Activated CD4-positive, alpha-beta T cell treated with anti-CD3 and anti-CD28 coated beads, Interleukin-2, amount 10 ng/mL, durations not matched to agents 24 days and 14 days (primary cell): ENCODE measurements around the gene TTLL5. TPM values are rescaled to one million over a fixed set of nuclear protein-coding genes. Genes with fewer than 3 reads are reported as not detected.

Experiments
- DNase-seq: peaks from one replicate; pipeline ENCODE4 v3.0.0; 2022
- H3K27ac Mint-ChIP-seq: one replicate; pipeline ENCODE4 v1.8.0; 2022; ENCODE audit warnings: mild to moderate bottlenecking, mixed read lengths
- H3K27me3 Mint-ChIP-seq: one replicate; pipeline ENCODE4 v1.8.0; 2022; ENCODE audit warnings: mixed read lengths
- H3K36me3 Mint-ChIP-seq: one replicate; pipeline ENCODE4 v1.8.0; 2022; ENCODE audit warnings: low read depth, mild to moderate bottlenecking, mixed read lengths
- H3K4me1 Mint-ChIP-seq: one replicate; pipeline ENCODE4 v1.8.0; 2021; ENCODE audit warnings: mixed read lengths
- H3K4me3 Mint-ChIP-seq: one replicate; pipeline ENCODE4 v1.8.0; 2022; ENCODE audit warnings: mild to moderate bottlenecking, moderate library complexity, mixed read lengths
- H3K9me3 Mint-ChIP-seq: one replicate; pipeline ENCODE4 v1.8.0; 2021; ENCODE audit warnings: mixed read lengths
- intact Hi-C: fragments of 100-400 bp; cut with micrococcal nuclease; formaldehyde crosslinking; loops from one replicate; pipeline ENCODE4 v1.15.1; 2023
- total RNA-seq: library from RNA; stranded (reverse); gene quantifications from 2 replicates; pipeline ENCODE4 v1.2.3, GENCODE V29; 2022

The TTLL5 gene
- total RNA-seq, 1 donor from 2014 or later = 35.5 TPM

- DNase-seq = no peak
- no peak overlapping the region for H3K4me3 Mint-ChIP-seq
- H3K27me3 Mint-ChIP-seq = no peaks in the 10 kb centered on the region
- H3K4me1 Mint-ChIP-seq = no peaks in the 10 kb centered on the region
- intact Hi-C loops = no loop called here
- H3K9me3 Mint-ChIP-seq = peaks cover 3% of the 10 kb centered on the region
- peaks cover 2% of the 10 kb centered on the region for H3K36me3 Mint-ChIP-seq
- H3K27ac Mint-ChIP-seq = no peak overlapping the region
Measured at GRCh38 chr14:75952489-75952888, 291.4 kb downstream of the TTLL5 start.

GRCh38 chr14:75959031-75959430, 298.0 kb downstream of the TTLL5 start:
- H3K4me3 Mint-ChIP-seq = no peak overlapping the region
- H3K36me3 Mint-ChIP-seq = no peaks in the 10 kb centered on the region
- no peak overlapping the region for H3K27ac Mint-ChIP-seq
- no peaks in the 10 kb centered on the region for H3K27me3 Mint-ChIP-seq
- no peaks in the 10 kb centered on the region for H3K4me1 Mint-ChIP-seq
- no peak for DNase-seq
- no peaks in the 10 kb centered on the region for H3K9me3 Mint-ChIP-seq
- intact Hi-C loops = no loop called here

- H3K4me1 Mint-ChIP-seq = no peaks in the 10 kb centered on the region
- no peaks in the 10 kb centered on the region for H3K27me3 Mint-ChIP-seq
- H3K9me3 Mint-ChIP-seq = no peaks in the 10 kb centered on the region
- DNase-seq = no peak
- H3K4me3 Mint-ChIP-seq = no peak overlapping the region
- no peak overlapping the region for H3K27ac Mint-ChIP-seq
- no peaks in the 10 kb centered on the region for H3K36me3 Mint-ChIP-seq
- intact Hi-C loops = no loop called here
Measured at GRCh38 chr14:75960231-75960630, 299.2 kb downstream of the TTLL5 start.

- H3K4me1 Mint-ChIP-seq = no peaks in the 10 kb centered on the region
- intact Hi-C loops = no loop called here
- no peak overlapping the region for H3K27ac Mint-ChIP-seq
- H3K27me3 Mint-ChIP-seq = no peaks in the 10 kb centered on the region
- H3K9me3 Mint-ChIP-seq = no peaks in the 10 kb centered on the region
- H3K36me3 Mint-ChIP-seq = no peaks in the 10 kb centered on the region
- H3K4me3 Mint-ChIP-seq = no peak overlapping the region
- no peak for DNase-seq
Measured at GRCh38 chr14:75961662-75962061, 300.6 kb downstream of the TTLL5 start.

GRCh38 chr14:75967866-75968265, 306.8 kb downstream of the TTLL5 start:
- Mint-ChIP-seq H3K4me3 (no peak overlapping the region), H3K27ac (no peak overlapping the region), H3K27me3 (no peaks in the 10 kb centered on the region), H3K4me1 (no peaks in the 10 kb centered on the region), H3K36me3 (no peaks in the 10 kb centered on the region), H3K9me3 (no peaks in the 10 kb centered on the region)
- intact Hi-C loops = no loop called here
- no peak for DNase-seq

GRCh38 chr14:75968456-75968855, 307.4 kb downstream of the TTLL5 start:
- no peaks in the 10 kb centered on the region for H3K4me1 Mint-ChIP-seq
- DNase-seq = no peak
- H3K27ac Mint-ChIP-seq = no peak overlapping the region
- no peaks in the 10 kb centered on the region for H3K9me3 Mint-ChIP-seq
- no peaks in the 10 kb centered on the region for H3K27me3 Mint-ChIP-seq
- intact Hi-C loops = no loop called here
- no peak overlapping the region for H3K4me3 Mint-ChIP-seq
- no peaks in the 10 kb centered on the region for H3K36me3 Mint-ChIP-seq

- intact Hi-C loops = no loop called here
- Mint-ChIP-seq H3K9me3 (no peaks in the 10 kb centered on the region), H3K27ac (no peak overlapping the region), H3K27me3 (no peaks in the 10 kb centered on the region), H3K4me3 (no peak overlapping the region), H3K36me3 (no peaks in the 10 kb centered on the region), H3K4me1 (no peaks in the 10 kb centered on the region)
- DNase-seq = no peak
Measured at GRCh38 chr14:75969126-75969525, 308.1 kb downstream of the TTLL5 start.

GRCh38 chr14:75969891-75970290, 308.8 kb downstream of the TTLL5 start:
- no peak overlapping the region for H3K27ac Mint-ChIP-seq
- no peaks in the 10 kb centered on the region for H3K27me3 Mint-ChIP-seq
- intact Hi-C loops = no loop called here
- H3K9me3 Mint-ChIP-seq = no peaks in the 10 kb centered on the region
- DNase-seq = no peak
- no peak overlapping the region for H3K4me3 Mint-ChIP-seq
- H3K36me3 Mint-ChIP-seq = no peaks in the 10 kb centered on the region
- H3K4me1 Mint-ChIP-seq = no peaks in the 10 kb centered on the region

GRCh38 chr14:75970989-75971388, 309.9 kb downstream of the TTLL5 start:
- Mint-ChIP-seq H3K9me3 (no peaks in the 10 kb centered on the region), H3K36me3 (no peaks in the 10 kb centered on the region), H3K27ac (no peak overlapping the region), H3K4me3 (no peak overlapping the region), H3K27me3 (no peaks in the 10 kb centered on the region), H3K4me1 (no peaks in the 10 kb centered on the region)
- intact Hi-C loops = no loop called here
- no peak for DNase-seq

- DNase-seq = no peak
- Mint-ChIP-seq H3K36me3 (no peaks in the 10 kb centered on the region), H3K27ac (no peak overlapping the region), H3K9me3 (no peaks in the 10 kb centered on the region), H3K4me3 (no peak overlapping the region), H3K27me3 (no peaks in the 10 kb centered on the region), H3K4me1 (no peaks in the 10 kb centered on the region)
- intact Hi-C loops = no loop called here
Measured at GRCh38 chr14:75971509-75971908, 310.5 kb downstream of the TTLL5 start.

GRCh38 chr14:75972801-75973421, 311.9 kb downstream of the TTLL5 start:
- Mint-ChIP-seq H3K4me1 (peaks cover under 1% of the 10 kb centered on the region), H3K9me3 (no peaks in the 10 kb centered on the region), H3K27ac (no peak overlapping the region), H3K36me3 (no peaks in the 10 kb centered on the region), H3K27me3 (no peaks in the 10 kb centered on the region), H3K4me3 (no peak overlapping the region)
- intact Hi-C loops = no loop called here
- no peak for DNase-seq

DNA sequence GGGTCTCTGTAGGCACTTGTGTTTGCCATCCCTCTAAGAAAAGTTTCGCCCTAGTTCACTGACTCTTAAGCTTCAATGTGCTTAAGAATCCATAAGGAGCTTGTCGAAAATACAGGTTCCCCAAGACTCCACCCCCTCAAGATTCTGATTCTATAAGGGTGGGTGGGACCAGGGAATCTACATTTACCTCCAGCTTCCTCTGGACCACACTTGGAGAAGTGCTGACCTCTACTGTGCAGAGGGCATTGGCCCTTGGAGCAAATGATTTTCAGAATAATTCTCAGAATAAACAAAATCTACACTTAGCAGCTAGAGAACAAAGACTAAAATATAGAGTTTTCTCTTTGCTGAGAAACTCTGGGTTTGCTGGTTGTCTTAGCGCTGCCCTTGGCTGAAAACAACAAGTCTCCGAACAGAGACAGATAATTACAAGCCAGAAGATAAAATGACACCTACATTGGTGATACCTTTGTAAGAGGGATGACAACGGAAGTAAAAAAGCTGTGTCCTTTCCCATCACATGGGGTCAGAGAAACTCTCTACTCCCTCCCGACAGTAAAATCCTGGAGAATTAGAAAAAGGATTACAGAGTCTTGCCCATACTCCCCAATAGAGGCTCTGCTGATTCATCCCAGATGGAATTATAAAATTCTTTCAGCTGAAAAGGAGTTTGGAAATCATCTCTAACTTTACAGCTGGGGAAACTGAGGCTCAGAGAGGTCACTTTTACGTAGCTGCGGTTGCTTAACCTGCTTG, 316.0 kb downstream of the TTLL5 start:
- Mint-ChIP-seq H3K4me1 (peaks cover 26% of the 10 kb centered on the region), H3K27ac (no peak overlapping the region), H3K4me3 (no peak overlapping the region), H3K36me3 (no peaks in the 10 kb centered on the region), H3K27me3 (no peaks in the 10 kb centered on the region), H3K9me3 (no peaks in the 10 kb centered on the region)
- DNase-seq = no peak
- intact Hi-C loops = no loop called here

- no peak overlapping the region for H3K27ac Mint-ChIP-seq
- H3K4me1 Mint-ChIP-seq = peaks cover 26% of the 10 kb centered on the region
- DNase-seq = no peak
- H3K9me3 Mint-ChIP-seq = no peaks in the 10 kb centered on the region
- H3K36me3 Mint-ChIP-seq = no peaks in the 10 kb centered on the region
- intact Hi-C loops = no loop called here
- H3K27me3 Mint-ChIP-seq = no peaks in the 10 kb centered on the region
- H3K4me3 Mint-ChIP-seq = no peak overlapping the region
Measured at GRCh38 chr14:75977582-75977943, 316.5 kb downstream of the TTLL5 start.

GRCh38 chr14:75978249-75978731, 317.2 kb downstream of the TTLL5 start:
- Mint-ChIP-seq H3K4me3 (no peak overlapping the region), H3K27me3 (peaks cover 2% of the 10 kb centered on the region), H3K27ac (no peak overlapping the region), H3K36me3 (no peaks in the 10 kb centered on the region), H3K9me3 (no peaks in the 10 kb centered on the region), H3K4me1 (peaks cover 30% of the 10 kb centered on the region)
- DNase-seq = peak; percentile 68
- intact Hi-C loops = no loop called here
